CD4-positive, alpha-beta T cell treated with Interleukin-4 for 1 hour (primary cell): ENCODE measurements around the gene SFPQ.
A peak's percentile ranks its signal among the peaks of the same experiment; 100 is the strongest.
"Not testable (repeated sequence)": the region's sequence is repeated elsewhere in the genome, so short reads cannot be mapped to it uniquely, and the experiment has no call there.

Source experiments
- DNase-seq, 2 donors: peaks; one replicate each; pipeline ENCODE4 v3.0.0-alpha.2; 2020 to 2022

SFPQ gene

DNA sequence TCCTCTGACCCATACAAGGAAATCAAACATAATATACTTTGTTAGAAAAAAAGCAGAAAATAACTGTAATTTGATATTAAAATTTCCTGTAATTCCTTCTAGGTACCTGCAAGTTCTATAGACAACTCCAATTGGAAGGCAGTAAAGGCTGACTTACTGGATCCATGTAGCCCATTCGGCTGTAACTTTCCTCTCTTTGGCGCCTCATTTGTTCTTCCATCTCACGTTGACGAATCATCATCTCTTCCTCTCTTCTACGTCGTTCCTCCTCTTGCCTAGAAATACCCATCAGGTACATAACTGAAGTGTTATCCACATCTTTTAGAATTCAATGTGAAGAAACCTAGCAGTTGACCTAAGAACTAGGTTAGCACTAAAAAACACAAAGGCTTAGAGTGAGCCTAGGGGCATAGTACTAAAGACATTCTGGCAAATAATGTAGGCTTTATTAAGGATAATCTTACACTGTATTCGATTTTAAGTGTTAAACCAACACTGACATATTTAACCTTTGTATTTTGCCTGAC, 5.1 kb downstream of the SFPQ start:
- DNase-seq, result peak in 1 of 2 donors; percentile 12

DNA sequence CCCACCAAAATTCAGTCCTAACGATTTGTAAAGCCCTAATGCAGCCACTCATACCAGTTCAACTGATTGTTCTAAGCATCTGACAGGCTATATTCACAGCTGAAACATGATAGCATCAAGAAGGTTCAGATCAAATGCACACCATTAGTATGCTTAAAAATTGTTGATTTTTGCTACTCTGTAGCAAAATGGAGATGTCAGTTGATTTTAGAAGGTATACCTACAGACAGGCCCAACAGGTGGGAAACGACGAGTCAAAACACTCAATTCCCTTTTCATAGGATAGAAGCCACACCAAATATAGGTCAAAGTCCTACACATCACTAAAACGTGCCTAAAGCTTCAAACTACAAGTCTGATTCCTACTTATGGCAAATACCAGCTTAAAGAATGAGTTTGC, 6.7 kb downstream of the SFPQ start:
- no peak for DNase-seq

DNA sequence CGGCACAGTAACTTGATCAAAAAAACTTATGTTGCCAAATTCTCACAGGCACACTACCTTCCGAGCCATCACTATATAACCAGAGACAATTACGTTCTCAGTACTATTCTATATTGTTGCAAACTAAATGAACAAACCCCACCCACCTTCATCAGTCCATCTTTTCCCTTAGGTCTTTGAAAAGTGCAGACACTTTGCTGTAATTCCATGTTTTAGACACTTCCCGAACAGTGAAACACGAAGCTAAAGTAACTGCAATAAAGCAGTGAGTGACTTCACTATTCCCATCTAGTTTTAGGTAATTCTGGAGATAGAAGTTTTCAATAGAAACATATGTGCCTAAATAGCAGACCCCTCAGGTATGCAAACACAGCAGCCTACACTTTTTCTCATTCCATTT, 7.7 kb downstream of the SFPQ start:
- no peak for DNase-seq

DNA sequence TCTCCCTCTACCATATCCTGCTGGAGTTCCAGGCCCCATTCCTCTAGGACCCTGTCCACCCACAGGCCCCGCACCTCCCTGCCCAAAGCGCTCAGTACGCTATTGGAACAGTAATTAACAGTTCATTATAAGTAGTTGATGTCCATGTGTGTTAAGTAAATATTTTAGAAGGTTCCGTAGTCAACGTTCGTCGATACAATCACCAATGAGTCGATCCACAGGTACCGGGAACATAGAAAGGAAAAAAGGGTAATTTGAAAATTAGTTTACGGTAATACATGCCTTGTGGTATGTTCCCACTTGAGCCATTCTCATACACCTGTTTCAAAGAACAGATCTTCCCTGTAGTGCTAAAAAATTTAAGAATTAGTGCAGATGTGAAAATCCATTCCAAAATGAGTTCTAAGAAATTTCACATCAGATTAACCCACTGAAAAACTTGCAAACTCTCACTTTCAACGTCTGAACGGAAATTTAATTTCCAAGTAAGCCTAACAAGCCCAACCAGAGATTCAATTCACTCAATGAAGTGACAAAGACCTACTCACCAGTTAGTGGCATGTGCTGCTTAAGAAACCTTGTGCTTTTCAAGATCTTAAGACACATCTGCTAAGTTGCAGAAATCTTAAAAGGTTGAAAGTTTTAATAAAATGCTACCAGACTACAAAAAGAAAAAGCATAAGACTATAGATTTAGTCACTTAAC, 8.3 kb downstream of the SFPQ start:
- peak in 1 of 2 donors; percentile 18 for DNase-seq

DNA sequence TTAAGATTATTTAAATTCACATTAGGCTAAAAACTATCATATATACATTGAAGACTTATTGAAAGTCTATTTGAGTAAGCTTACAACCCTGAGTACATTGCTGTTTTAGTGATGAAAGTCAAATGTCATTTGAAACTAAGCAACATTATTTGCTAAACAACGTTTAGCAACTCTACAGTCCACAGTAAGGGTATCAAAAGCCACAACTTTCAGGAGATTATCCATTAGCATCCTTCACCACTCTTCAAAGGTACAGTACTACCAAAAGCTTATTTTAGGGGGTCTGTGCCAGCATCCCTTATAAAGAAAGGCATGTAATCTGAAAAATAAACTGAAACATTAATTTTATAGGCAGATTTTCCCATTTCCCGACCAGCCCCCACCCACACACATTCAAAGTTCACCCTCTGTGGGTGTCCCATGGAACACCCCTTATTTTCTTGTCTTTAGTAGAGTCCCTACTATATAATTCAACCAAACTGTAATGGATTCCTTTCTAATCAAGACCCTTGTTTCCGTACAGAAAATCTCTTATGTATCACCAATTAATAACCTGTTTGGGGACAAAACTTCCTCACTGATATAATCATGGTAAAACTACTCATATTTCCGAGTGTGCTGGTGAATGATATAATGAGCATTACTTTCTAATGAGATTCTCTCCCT, 11.0 kb downstream of the SFPQ start:
- DNase-seq, result peak in 1 of 2 donors; percentile 14

DNA sequence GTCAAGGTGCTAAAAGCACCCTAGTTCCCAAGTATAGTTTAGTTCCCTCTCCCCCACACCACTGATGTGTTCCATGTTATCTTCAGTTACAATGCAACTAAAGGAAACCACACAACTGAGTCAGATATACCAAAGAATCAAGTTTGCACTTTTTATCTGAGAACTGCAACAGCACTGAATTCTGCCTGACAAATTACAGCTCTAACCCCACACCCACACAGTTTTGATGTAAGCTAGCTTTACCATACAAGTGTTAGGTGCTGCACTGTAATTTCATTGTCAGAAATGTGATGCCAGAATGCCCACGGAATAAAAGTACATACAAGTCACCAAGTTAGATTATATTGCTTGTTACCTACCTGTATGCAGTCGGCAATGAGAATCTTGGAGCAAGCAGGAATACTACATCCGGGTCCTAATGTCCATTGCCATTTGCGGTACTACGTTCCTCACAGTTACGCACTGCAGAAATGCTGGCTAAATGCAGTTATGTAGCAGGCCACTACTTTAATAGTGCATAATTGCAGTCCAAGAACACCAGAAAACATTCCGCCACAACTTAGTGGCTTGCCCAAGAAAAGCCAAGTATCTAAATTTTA, 12.1 kb downstream of the SFPQ start:
- DNase-seq, result peak in 1 of 2 donors; percentile 13

DNA sequence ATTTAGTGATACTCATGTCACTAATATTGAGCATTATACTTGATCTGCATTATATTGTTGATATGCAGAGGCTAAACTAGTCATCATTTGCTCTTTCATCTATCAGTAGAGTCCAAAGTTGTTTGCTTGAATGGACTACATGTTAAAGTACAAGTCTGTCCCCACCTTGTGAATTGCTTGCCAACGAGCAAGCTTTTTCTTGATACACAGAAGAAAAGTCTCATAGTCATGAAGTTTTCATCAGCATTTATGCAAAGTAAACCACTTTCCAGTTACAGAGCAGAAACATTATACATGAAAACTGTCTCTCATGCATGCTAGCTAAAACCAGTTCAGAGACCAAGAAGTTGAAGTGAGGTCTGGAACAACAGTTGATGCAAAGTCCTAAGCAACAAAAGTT, 13.0 kb downstream of the SFPQ start:
- no peak for DNase-seq

DNA sequence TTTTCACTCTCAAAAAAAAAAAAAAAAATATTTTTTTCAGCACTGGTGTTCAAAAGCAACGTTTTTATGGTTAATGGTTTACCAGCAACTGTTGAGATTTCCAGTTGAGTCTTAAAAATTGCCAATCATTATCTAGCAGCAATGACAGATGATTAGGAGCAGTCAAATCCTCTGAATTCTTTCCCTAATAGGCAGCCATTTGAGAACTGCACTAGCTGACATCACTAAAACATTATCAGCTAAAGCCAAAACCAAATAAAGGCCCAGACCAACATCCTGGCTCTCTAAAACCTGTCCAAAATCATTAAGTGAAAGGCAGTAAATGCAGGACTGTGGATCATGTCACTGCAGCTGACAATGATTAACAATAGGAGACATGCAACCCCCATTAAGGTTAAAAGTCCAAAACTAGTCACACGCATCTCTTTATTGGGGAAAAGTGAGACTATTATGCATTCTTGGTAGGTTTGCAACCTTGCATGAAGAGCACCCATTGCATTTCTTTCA, 14.0 kb downstream of the SFPQ start:
- no peak for DNase-seq

DNA sequence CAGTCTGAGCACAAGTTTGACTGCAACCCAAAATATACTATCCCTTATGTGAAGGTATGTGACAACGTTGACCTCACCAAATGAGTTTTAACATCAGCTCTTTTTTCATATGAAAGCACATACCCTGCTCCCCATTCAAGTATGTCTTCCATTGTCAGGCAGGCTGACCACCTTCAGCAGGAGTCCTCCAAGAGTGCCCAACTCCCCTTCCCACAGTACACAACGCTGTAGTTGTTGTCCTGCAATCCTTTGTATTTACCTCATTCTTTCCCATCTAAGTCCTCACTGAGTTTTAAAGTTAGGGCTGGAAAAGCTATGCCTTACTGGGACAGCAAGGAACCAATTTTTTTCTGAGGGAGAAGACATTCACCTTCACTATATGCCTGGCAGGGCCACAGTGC, 14.7 kb downstream of the SFPQ start:
- no peak for DNase-seq

DNA sequence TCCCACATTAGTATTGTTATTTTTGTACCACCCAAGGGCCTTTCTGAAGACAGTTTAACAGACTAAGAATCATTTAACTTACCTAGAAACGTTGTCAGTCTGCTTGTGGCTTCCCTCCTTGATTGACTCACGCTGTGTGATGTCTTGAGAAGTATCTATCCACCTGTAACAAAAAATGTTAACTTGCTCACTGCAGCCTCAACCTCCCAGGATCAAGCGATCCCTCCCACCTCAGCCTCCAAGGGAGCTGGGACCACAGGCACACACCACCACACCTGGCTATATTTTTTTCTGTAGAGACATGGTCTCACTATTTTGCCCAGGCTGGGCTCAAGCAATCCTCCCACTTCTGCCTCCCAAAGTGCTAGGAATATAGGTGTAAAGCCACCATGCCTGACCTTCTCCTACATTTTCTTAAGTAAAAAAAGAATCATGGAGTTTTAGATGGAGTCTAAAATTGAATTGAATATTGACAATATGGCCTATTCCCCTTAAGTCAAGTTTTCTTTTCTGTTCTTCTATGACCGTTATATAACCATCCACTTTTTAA, 15.6 kb downstream of the SFPQ start:
- DNase-seq, result no peak

DNA sequence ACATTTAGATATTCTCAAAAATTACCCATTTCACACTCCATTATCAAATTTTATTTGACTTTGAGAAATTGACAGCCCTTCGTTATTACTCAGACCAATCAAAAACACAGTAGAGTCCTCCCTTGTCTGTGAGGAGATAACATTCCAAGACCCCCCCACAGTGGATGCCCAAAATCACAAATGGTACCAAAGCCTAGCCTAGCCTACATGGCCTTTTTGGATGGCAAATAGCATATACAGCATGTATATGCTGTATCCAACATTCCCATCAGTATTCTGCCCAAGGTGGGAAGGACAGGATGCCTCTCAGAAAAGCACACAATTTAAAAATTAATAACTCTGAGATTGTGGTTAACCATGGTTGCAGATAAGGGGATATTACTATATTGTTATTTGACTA, 17.3 kb downstream of the SFPQ start:
- no peak for DNase-seq

DNA sequence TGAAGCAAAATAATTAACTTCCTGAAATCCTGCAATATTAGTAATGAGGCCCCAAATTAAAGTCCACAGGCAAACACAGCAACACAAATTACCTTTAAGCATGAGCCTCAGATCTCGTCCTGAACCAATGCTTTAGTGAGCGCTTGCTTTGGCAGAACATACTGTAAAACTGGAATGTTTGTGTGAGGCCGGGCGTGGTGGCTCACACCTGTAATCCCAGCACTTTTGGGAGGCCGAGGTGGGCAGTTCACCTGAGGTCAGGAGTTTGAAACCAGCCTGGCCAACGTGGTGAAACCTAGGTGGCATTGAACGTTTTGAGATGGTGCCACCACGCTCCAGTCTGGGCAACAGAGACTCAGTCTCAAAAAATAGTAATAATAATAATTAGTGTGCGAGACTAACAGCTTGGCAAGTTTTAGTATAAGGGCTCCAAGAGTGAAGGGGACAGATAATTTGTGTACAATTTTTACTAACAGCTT, 17.8 kb downstream of the SFPQ start:
- peak in 1 of 2 donors; percentile 12 for DNase-seq

DNA sequence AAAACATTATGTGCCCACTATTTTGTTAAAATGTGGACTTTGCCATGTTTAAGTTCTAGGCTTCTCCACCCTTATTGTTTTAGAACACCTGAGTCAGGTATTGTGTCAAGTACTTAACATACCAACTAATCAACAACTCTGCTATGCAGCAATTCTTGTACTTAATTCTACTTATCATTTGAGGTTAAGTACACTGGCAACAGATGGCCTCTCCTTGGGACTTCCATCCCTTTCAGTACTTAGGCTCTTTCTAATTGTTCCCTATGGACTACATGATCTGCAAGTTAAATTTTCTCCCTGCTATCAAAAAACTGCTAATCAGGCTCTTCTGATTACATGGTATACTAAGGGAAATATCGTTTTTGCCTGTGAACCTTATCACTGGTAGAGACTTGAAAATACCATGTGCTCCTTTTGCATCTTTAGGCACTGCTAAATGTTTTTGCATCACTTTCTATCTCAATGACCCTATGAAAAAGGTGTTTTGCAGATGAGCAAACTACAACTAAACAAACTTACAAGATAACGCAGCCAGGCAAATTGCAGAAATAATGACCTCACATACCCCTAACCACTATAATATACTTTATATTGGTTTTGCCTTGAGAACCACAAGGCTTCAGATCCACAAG, 18.9 kb downstream of the SFPQ start:
- peak in 1 of 2 donors; percentile 33 for DNase-seq

DNA sequence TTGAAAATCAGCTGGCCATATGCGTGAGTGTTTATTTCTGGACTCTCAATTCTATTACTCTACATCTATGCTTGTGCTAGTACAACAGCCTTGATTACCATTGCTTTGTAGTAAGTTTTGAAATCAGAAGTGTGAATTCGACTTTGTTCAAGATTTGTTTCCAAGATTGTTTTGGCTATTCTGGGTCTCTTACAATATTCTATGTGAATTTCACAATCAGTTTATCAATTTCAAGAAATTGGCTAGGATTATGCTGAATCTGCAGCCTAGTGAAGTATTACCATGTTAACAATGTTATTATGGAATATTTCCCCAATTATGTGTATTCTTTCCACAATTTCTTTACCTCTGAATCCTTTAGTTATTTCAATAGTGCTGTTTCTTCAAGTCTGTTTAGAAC, 19.5 kb downstream of the SFPQ start:
- no peak for DNase-seq

DNA sequence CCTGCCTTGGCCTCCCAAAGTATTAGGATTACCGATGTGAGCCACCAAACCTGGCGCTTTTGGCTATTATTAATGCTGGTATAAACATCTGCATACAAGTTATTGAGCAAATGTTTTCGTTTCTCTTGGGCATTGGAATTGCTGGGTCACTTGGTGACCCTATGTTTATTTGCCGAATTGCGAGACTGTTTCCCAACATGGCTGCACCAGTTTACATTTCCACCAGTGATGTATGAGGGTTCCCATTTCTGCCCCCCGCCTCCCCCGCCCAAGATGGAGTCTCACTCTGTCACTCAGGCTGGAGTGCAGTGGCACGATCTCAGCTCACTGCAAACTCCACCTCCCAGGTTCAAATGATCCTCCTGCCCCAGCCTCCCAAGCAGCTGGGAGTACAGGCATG, 20.9 kb downstream of the SFPQ start:
- DNase-seq, result no peak

DNA sequence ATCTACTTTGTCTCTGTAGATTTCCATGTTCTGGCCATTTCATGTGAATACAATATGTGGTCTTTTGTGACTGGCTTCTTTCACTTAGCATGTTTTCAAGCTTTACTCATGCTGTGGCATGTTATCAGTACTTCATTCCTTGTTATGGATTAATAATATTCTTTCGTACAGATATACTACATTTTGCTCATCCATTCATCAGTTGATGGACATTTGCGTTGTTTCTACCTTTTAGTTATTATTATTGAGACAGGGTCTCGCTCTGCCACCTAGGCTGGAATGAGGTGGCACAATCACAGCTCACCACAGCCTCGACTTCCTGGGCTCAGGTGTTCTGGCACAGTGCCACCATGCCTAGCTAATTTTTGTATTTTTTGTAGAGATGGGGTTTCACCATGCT, 21.4 kb downstream of the SFPQ start:
- DNase-seq, result peak in 1 of 2 donors; percentile 17

DNA sequence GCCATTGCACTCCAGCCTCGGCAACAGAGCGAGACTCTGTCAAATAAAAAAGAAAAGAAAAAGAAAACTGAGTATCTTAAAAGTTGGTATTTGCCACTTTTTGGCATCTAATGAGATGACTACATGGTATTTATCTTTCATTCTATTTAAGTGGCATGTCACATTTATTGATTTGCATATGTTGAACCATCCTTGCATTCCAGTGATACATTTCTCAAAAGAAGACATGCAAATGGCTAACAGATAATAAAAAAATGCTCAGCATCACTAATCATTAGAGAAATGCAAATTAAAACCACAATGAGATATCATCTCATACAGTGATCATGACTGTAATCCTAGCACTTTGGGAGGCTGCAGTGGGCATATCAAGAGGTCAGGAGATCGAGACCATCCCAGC, 28.1 kb downstream of the SFPQ start:
- no peak for DNase-seq

DNA sequence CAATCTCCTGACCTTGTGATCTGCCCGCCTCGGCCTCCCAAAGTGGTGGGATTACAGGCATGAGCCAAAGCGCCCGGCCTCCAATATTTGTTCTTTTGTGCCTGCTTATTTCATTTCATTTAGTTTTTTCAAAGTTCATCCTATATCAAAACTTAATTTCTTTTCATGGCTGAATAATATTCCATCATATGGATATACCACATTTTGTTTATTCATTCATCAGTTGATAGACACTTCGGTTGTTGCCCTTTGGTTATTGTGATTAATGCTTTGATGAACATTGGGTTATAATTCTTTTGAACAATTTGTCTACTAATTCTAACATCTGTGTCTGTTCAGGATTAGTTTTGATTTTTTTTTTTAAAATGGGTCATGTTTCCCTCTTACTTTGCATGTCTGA, 41.7 kb downstream of the SFPQ start:
- no peak for DNase-seq

DNA sequence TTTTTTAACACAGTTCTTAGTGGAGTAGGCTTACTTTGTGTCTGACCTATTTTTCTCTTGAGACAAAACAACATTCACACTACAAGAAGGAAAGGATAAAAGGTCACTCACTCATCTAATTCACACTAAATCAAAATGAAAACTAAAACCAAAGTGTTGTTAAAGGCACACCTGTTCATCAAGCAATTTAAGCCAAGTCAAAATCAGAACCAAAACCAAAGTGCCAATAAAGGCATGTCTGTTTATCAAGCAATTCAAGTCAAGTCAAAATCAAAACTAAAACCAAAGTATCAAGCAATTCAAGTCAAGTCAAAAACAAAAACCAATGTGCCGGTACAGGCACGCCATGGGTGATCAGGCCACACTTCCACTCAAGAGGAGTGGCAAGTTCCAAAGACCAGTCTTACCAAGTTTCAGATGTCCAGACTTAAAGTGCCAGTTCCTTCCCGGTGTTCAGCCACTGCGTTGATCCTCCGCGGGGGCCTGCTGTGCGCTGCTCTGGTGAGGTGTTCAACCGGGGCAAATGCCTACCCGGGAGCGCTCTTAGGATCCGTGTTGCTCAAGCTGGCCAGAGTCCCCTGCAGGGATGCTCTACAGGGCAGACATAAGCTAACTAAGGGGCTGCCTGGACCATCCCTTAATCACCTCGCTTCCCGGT, 46.9 kb downstream of the SFPQ start:
- DNase-seq, result peak in 1 of 2 donors; percentile 14

DNA sequence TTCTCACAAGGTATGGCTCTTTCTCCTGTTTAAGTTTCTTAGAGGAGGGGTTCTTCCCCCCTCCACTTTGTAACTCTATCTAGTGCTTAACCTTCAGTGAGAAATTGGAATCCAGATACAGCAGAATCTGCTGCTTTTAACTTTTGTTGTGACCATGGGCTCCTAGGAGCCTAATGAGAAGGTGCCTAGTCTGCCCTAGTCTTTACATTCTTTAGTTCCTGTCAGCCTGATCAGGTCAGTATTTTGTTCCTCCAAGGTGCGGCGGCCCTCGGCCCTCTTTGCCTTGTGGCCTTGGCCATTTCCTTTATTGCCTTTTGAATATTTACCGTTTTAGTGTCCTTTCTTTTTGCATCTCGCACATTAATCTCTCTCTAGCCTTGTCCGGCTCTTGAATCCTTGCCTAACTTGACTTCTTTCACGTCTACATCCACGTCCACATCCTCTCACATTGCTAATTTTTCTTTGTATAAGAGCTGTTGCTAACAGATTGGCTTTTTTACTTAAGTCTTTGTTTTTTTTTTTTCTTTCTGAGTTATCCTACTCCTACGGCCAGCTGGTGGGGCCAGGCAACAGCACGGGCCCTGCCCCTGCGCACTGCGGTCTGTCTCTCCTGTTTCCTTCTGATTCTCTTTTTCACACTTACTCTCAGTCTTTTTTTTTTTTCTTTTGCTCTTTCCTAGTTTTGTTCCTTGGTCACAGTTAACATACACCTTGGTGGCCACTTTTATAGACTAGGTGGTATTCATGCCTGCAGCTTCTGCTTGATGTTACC, 49.0 kb downstream of the SFPQ start:
- DNase-seq, result no peak

DNA sequence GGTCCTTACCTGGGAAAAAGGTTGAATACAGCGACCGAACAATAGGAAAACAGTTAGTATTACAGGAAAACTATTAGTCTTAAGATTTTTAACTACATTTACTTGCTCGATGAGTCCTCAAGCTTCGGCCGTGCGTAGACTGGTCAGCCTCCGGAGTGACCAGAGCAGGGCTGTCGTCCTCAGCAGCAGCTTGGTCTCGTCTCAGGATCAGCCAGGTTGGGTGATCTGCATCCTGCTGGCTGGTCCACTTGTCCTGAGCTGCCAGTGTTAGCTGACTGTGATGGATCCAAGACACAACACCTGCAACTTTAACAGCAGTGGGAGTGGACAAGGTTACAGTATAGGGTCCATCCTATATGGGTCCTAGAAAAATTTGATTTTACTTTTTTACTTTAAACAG, 50.2 kb downstream of the SFPQ start:
- not testable (repeated sequence) for DNase-seq

DNA sequence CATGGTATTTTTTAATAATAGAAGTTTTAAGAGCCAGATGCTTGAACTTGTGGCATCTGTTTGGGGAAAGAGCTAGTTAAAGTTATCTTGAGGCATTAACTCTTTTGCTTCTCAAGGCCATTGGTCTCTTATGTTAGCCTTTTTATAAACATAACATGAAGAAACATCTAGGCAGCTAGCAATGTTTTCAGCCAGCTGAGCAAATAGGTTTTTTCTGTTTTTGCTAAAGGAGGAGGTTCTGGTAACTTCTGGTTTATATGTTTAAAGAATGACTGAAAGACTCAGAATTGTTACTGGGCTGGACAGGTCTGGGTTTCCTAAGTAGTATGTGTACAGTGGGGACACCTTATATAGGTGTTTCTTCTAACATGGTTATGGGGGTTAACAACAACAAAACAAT, 50.7 kb downstream of the SFPQ start:
- DNase-seq, result not testable (repeated sequence)
